HG02759 (cell line): ENCODE measurements around the gene CHRM4.

Experiments used
- ATAC-seq: cut with Tn5 transposase; IDR thresholded peaks from one replicate; pipeline ENCODE4 v1.9.1; 2021; ENCODE audit warnings: mild to moderate bottlenecking, moderate library complexity; ENCODE audit not compliant: unreplicated experiment

Gene CHRM4

DNA sequence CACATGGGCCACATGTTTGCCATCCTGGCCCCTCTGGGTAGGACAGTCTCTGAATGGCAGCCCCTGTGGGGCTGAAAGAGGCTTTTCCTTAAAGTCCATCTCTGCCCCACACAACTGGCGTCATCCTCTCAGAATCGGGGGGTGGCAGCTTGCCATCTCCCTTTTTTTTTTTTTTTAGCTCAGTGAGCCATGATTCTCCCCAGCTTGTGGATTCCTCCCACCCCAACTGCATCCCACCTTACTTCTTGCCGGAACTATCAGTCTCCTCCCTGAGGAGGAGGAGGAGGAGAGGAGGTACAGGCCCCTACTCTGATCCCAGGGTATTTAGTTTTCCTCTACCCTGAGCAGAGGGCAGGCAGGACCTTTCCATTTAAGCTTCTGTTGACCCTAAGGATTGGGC, 40.9 kb downstream of the CHRM4 start:
- no peak for ATAC-seq

DNA sequence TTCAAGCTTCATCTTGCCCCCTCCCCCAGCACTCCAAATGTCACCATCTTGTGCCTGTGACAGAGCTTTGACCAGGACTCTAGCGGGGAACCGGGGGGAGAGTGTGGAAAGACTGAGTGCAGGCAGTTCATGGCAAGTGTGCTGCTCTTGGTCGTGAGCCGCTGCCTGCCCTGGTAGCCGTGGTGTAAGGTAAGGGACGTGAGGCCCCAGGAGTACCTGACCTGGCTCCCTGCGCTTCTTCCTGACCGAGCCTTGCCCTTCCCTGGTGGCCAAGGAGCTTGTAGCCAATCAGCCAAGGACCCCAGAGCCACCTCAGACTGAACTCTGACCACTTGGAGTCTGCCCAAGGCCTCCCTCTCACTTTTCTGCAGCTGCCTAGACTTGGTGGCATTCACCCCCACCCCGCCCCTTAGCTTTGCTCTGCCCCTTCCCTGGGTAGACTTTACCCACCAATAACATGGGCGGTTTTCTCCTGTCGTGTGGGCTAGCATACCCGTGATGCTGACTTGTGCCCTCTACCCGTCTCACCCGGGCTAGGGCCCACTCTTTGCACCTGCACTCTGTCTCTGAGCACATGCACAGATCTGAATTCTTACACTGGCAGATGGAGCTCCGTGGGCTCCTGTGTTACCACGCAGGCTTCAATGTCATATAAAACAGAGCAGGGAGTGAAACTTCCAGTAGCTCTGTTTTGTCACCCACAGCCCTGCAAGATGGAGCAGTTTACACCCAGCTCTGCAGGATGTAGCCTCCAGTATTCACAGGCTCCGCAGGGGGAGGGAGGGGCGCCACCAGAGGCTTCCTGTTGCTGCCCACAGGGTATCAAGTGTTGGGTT, 42.8 kb downstream of the CHRM4 start:
- ATAC-seq, result no peak

- ATAC-seq, result no peak
Observed at GRCh38 chr11:46347637-46348311, 43.8 kb downstream of the CHRM4 start.

- peak; percentile 72 for ATAC-seq
Observed at GRCh38 chr11:46346886-46347636, 44.5 kb downstream of the CHRM4 start, which contains the start of gene DGKZ. Gene DGKZ, plus strand, starts transcription at chr11:46347463. Its CDS starts 197 bp downstream, at chr11:46347660.

- no peak for ATAC-seq
Observed at GRCh38 chr11:46345881-46346484, 45.6 kb downstream of the CHRM4 start.

GRCh38 chr11:46345131-46345597, 46.4 kb downstream of the CHRM4 start:
- ATAC-seq, result no peak

DNA sequence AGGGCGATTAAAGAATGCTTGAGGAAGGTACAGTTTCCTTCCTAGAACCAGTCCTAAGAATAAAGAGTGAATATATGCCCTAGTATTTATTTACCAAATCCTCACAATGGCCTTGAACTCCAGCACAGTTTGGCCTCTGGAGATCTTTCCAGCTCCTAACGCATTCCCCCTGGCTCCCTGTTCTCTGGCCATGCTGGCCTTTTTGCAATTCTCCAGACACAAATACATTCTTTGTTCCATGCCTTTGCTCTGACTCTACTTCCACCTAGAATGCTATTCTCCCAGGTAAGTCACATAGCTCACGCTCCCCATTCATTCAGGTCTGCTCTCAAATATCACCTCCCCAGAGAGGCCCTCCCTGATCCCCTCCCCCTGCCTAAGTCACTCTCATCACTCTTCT, 48.1 kb downstream of the CHRM4 start:
- no peak for ATAC-seq

- ATAC-seq, result no peak
Observed at GRCh38 chr11:46342239-46342638, 49.3 kb downstream of the CHRM4 start.

GRCh38 chr11:46341454-46341853, 50.1 kb downstream of the CHRM4 start:
- ATAC-seq, result no peak

DNA sequence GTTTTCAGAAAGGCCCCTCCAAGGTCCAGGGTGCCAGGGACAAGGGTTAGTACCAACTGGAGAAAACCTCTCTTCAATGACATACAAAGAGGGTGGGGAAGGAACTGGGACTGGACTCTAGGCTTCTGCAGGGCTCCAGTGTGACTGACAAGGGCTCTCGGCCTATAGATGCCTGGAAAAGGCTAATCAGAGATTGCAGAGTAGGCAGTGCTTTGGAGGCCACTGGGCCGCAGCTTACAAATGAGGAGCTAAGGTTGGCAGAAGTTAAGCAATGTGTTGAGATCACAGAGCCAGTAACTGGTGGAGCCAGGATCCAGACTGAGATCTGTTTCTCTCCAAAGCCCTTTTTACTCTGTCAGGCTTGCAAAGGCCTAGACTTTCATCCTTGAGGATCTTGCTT, 51.8 kb downstream of the CHRM4 start:
- ATAC-seq, result no peak

DNA sequence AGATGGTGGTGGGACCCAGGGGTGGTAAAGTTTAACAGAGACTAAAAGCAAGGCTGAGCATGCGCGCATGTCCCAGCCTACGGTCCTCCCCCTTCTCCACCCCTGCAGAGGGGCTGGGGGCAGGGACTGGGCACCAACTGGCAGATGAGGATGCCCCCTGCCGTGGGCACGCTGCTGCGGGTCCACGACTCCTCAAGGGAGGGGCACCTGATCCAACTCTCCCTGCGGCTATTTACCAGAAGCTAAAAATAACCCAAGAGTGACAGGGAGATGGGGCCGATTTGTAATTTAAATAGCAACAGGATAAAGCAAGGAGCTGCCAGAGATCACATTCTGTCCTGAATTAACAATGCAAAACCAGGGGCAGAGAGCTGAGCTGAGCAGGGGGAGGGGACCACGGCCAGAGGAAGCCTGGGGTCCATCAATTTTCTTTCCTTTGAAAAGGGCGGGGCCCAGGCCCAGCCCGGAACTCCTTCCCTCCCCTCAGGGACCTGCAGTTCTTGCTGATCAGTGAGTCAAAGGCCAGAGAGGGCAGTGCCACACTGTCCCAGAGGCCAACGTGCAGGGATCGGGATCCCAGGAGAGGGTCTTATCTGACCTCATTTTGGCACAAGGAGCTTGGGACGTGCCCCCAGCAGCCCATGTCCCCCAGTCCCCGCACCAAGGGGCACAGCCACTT, 52.4 kb downstream of the CHRM4 start:
- no peak for ATAC-seq

- no peak for ATAC-seq
Observed at GRCh38 chr11:46338636-46338987, 53.0 kb downstream of the CHRM4 start.

DNA sequence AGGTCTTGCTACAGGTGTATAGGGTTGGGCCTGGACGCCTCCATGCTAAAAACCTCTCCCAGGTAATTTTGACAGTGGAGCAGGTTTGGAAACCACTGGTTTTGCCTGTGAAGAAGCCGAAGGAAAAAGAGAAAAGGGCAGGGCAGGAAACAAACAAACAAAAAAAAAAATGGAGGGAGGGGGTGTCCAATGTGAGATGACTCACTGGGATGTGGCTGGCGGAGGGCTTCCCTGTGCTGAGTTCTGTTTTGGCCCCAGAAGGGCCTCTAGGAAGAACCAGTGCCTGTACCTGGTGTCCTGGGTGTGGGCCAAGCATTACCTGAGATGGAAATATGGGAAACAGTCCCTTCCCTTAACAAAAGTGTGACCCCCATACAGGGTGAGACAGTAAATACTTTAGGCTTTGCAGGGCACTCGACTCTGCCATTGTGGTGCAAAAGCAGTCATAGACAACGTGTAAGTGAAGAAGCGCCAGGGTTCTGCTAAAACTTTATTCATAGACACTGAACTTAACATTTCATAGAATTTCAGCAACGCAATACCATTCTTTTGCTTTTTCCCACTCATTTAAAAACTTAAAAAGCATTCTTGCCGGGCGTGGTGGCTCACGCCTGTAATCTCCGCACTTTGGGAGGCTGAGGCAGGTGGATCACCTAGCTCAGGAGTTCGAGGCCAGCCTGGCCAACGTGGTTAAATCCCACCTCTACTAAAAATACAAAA, 53.8 kb downstream of the CHRM4 start:
- no peak for ATAC-seq

GRCh38 chr11:46336563-46337180, 54.9 kb downstream of the CHRM4 start:
- ATAC-seq, result no peak

DNA sequence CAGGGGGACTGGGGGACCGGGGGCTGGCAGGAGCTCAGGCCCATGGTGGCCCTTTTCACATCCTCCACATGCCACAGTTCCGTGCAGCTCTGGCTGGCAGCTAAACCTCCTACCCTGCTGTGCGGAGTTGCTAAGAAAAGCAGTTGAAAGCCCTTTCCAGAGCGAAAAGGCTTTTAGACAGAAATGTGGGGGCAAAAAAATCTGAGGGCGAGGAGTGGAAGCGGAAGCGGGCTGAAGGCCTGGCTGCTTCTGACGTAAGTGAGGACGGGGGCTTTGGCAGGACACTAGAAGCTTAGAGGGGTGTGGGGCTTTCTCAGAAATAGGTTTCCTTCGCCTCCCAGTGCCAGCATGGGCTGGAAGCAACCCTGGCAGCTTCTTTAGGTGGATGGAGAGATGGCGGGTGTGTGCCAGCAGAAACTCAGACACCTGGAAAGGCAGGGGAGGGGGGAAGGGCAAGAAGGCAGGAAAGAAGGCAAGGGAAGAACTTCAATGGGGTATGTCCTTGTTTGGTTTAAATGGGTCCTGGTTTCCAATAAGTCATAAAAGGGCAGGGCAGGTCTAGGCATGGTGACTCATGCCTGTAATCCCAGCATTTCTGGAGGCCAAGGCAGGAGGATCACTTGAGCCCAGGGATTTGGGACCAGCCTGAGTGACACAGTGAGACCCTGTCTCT, 55.5 kb downstream of the CHRM4 start:
- ATAC-seq, result no peak

GRCh38 chr11:46335271-46335670, 56.3 kb downstream of the CHRM4 start:
- ATAC-seq, result no peak

GRCh38 chr11:46334211-46334610, 57.4 kb downstream of the CHRM4 start:
- ATAC-seq, result no peak
